Fibroblast of lung (primary cell): ENCODE data around the gene FAM221B. TPM values are rescaled to one million over a fixed set of nuclear protein-coding genes. Genes with fewer than 3 reads are reported as not detected.

Experiments used
- DNase-seq, 2 donors: peaks; one replicate each; pipeline versions ENCODE4 v3.0.0 to v3.0.0-alpha.2; 2010; ENCODE audit warnings: low read depth in 2 of 2
- H2AFZ ChIP-seq: 2 replicates; pipeline ENCODE4 v1.5.1; 2012; ENCODE audit warnings: low read length, control low read depth, inconsistent platforms
- H3K27ac ChIP-seq: 2 replicates; pipeline ENCODE4 v1.5.1; 2011; ENCODE audit warnings: low read length, control low read depth; ENCODE audit not compliant: insufficient read depth
- H3K27me3 ChIP-seq: 2 replicates; pipeline ENCODE4 v1.5.1; 2011; ENCODE audit warnings: mild to moderate bottlenecking, low read length; ENCODE audit not compliant: control insufficient read depth, insufficient read depth
- H3K36me3 ChIP-seq: 2 replicates; pipeline ENCODE4 v1.5.1; 2011; ENCODE audit warnings: low read length; ENCODE audit not compliant: control insufficient read depth, insufficient read depth
- H3K4me1 ChIP-seq: 2 replicates; pipeline ENCODE4 v1.5.1; 2011; ENCODE audit warnings: low read length; ENCODE audit not compliant: control insufficient read depth, insufficient read depth; ENCODE audit errors: extremely low read depth
- H3K4me2 ChIP-seq: 2 replicates; pipeline ENCODE4 v1.5.1; 2011; ENCODE audit warnings: low read length, control low read depth; ENCODE audit not compliant: insufficient read depth; ENCODE audit errors: extremely low read depth
- H3K4me3 ChIP-seq, 4 experiments: fragments of 200-600 bp in 1 of 4; sonication (generic) in 1 of 4; replicated peaks in 1 of 4; 2 replicates each; pipeline ENCODE4 v1.5.1; 2011 to 2016; ENCODE audit warnings: low read length in 4 of 4, low read depth in 3 of 4, mild to moderate bottlenecking in 3 of 4, control low read depth in 2 of 4, inconsistent platforms in 1 of 4, mixed read lengths in 1 of 4; ENCODE audit not compliant: insufficient read depth in 1 of 4; ENCODE audit errors: control extremely low read depth in 1 of 4
- H3K79me2 ChIP-seq: 2 replicates; pipeline ENCODE4 v1.5.1; 2012; ENCODE audit warnings: mild to moderate bottlenecking, low read length, inconsistent platforms; ENCODE audit not compliant: control insufficient read depth, insufficient read depth
- H3K9ac ChIP-seq: 2 replicates; pipeline ENCODE4 v1.5.1; 2011; ENCODE audit warnings: mild to moderate bottlenecking, low read length, control low read depth; ENCODE audit not compliant: insufficient read depth
- H3K9me3 ChIP-seq: 2 replicates; pipeline ENCODE4 v1.5.1; 2012; ENCODE audit warnings: low read depth, low read length; ENCODE audit not compliant: control insufficient read depth, insufficient read depth
- H4K20me1 ChIP-seq: 2 replicates; pipeline ENCODE4 v1.5.1; 2011; ENCODE audit warnings: low read length; ENCODE audit not compliant: control insufficient read depth, insufficient read depth; ENCODE audit errors: extremely low read depth
- EZH2 ChIP-seq: IDR thresholded peaks from 2 replicates; pipeline ENCODE4 v1.5.1; 2012; ENCODE audit warnings: low read length, control low read depth, mild to moderate bottlenecking; ENCODE audit errors: missing control alignments
- polyA plus RNA-seq, 2 donors: library from polyadenylated mRNA; depleted of rRNA in 1 of 2; stranded (reverse) in 1 of 2; unstranded in 1 of 2; fragments of >200 nt; gene quantifications; 2 replicates each; pipeline ENCODE4 v1.2.1, GENCODE V29; 2011 to 2012; ENCODE audit warnings: missing spikeins in 1 of 2
- total RNA-seq: library from RNA; depleted of rRNA; stranded (reverse); fragments of >200 nt; gene quantifications from 2 replicates; pipeline ENCODE4 v1.2.1, GENCODE V29; 2014
- TF ChIP-seq, protein P1 (sequence below), 2 donors: IDR thresholded peaks in 1 of 2; conservative IDR thresholded peaks in 1 of 2; 1 replicate in 1 of 2; 2 replicates in 1 of 2; pipeline ENCODE4 v1.5.1; 2011 to 2012; ENCODE audit warnings: low read length in 2 of 2, control low read depth in 1 of 2, inconsistent platforms in 1 of 2, low read depth in 1 of 2, mild to moderate bottlenecking in 1 of 2

The FAM221B gene
- total and polyA plus RNA-seq, 2 donors (not counting 1 experiment from before 2014, with no cell fraction given): not detected

DNA sequence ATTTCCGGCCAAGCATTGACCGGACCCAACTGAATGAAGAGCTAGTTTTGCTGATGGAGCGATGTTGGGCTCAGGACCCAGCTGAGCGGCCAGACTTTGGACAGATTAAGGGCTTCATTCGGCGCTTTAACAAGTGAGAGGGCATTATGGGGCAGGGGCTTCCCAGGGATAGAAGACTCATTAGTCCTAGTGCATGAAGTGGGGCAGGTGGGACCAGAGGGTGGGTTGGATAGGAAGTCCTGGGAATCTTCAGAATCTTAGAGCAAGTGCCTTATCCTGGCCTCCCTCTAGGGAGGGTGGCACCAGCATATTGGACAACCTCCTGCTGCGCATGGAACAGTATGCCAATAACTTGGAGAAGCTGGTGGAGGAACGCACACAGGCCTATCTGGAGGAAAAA is 22.4 kb downstream of the FAM221B start:
- Histone ChIP-seq H3K4me3 (no peak overlapping the region), H2AFZ (no peak overlapping the region), H3K27me3 (no peaks in the 10 kb centered on the region), H3K9me3 (no peaks in the 10 kb centered on the region), H3K4me1 (no peaks in the 10 kb centered on the region), H3K36me3 (peaks cover 6% of the 10 kb centered on the region), H3K4me2 (no peak overlapping the region), H3K27ac (no peak overlapping the region), H3K9ac (no peak overlapping the region), H3K79me2 (no peaks in the 10 kb centered on the region), H4K20me1 (no peaks in the 10 kb centered on the region)
- TF ChIP-seq, protein P1, sequence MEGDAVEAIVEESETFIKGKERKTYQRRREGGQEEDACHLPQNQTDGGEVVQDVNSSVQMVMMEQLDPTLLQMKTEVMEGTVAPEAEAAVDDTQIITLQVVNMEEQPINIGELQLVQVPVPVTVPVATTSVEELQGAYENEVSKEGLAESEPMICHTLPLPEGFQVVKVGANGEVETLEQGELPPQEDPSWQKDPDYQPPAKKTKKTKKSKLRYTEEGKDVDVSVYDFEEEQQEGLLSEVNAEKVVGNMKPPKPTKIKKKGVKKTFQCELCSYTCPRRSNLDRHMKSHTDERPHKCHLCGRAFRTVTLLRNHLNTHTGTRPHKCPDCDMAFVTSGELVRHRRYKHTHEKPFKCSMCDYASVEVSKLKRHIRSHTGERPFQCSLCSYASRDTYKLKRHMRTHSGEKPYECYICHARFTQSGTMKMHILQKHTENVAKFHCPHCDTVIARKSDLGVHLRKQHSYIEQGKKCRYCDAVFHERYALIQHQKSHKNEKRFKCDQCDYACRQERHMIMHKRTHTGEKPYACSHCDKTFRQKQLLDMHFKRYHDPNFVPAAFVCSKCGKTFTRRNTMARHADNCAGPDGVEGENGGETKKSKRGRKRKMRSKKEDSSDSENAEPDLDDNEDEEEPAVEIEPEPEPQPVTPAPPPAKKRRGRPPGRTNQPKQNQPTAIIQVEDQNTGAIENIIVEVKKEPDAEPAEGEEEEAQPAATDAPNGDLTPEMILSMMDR (conservative IDR thresholded peaks at IDR 0.05 in 1 of 2, IDR thresholded peaks at IDR 0.05 in 1 of 2; ENCODE audit: low read depth in 1 of 2, low read length in 2 of 2): no peak
- TF ChIP-seq EZH2: no peak
- no peak for DNase-seq

DNA sequence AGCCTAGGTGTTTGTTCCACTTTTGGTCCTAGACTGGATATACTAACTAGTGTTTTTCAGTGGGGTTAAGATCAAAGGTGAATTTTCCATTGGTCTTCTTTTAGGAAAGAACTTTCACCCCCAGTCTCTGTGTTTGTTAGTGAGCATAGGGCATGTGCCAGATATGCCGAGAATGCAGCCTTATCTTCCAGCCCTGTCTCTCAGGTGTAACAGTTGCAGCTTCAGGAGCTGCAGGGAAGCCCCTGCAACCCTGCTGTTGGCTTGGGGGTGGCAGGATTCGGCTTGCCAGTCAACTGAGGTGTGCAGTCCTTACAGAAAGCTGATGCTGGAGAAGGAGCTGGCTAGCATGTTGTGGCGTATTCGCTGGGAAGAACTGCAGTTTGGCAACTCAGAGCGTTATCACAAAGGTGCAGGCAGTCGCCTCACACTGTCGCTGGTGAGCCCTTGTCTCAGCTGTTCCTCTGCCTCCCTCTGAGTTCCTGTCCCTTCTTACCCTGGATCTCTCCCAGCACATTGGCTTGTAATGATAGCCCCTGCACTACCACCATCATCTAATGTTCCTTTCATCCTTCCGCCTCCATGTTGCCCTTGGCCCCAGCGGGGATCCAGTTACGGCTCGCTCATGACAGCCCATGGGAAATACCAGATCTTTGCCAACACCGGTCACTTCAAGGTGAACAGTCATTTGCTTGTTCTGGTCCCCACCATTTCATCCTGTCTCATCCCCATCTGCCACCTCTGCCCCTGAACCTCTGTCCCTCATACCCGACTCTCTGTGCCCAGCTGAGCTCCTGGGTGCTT is 27.0 kb downstream of the FAM221B start:
- no peak for DNase-seq
- Histone ChIP-seq H3K9ac (no peak overlapping the region), H3K79me2 (no peaks in the 10 kb centered on the region), H3K27me3 (no peaks in the 10 kb centered on the region), H3K36me3 (peaks cover 9% of the 10 kb centered on the region), H3K9me3 (no peaks in the 10 kb centered on the region), H4K20me1 (no peaks in the 10 kb centered on the region), H3K27ac (no peak overlapping the region), H2AFZ (no peak overlapping the region), H3K4me1 (no peaks in the 10 kb centered on the region), H3K4me3 (no peak overlapping the region), H3K4me2 (no peak overlapping the region)
- TF ChIP-seq EZH2: no peak
- TF ChIP-seq, protein P1 (conservative IDR thresholded peaks at IDR 0.05 in 1 of 2, IDR thresholded peaks at IDR 0.05 in 1 of 2; ENCODE audit: low read depth in 1 of 2, low read length in 2 of 2): no peak

DNA sequence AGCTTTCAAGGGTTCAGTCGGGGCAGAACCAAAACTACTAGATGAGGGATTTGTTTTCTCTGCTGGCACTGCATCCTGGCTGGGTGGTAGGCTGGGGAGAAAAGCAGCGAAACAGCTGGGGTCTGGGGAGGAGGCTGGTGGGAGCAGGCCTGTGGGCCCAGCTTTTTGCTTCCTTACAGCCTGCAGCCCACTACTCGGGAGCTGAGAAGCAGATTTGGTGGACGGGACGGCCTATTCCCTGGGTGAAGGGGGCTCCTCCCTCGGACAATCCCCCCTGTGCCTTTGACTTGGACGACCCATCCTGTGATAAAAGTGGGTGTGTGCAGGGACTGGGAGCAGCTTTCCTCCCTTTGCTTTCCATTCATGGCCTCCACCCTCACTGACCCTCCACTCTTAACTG is 28.0 kb downstream of the FAM221B start:
- no peak overlapping the region for H3K4me3 ChIP-seq
- DNase-seq: no peak
- H3K36me3 ChIP-seq: peaks cover 3% of the 10 kb centered on the region
- H3K4me2 ChIP-seq: no peak overlapping the region
- H3K27me3 ChIP-seq: no peaks in the 10 kb centered on the region
- no peak overlapping the region for H3K9ac ChIP-seq
- H2AFZ ChIP-seq: no peak overlapping the region
- no peak for TF ChIP-seq EZH2
- TF ChIP-seq, protein P1 (conservative IDR thresholded peaks at IDR 0.05 in 1 of 2, IDR thresholded peaks at IDR 0.05 in 1 of 2; ENCODE audit: low read depth in 1 of 2, low read length in 2 of 2): no peak
- no peaks in the 10 kb centered on the region for H3K4me1 ChIP-seq
- no peaks in the 10 kb centered on the region for H3K9me3 ChIP-seq
- H3K27ac ChIP-seq: no peak overlapping the region
- H3K79me2 ChIP-seq: no peaks in the 10 kb centered on the region
- H4K20me1 ChIP-seq: no peaks in the 10 kb centered on the region
